NOMO-1 treated with dmso at 0.1 percent for 144 hours (cell line): Measurements from ENCODE around the gene BABAM2.
"Not testable (repeated sequence)": the region's sequence is repeated elsewhere in the genome, so short reads cannot be mapped to it uniquely, and the experiment has no call there.

ENCODE experiments used
- DNase-seq: peaks from one replicate; lab custom pipeline; 2025; ENCODE audit not compliant: unreplicated experiment; lab: John Stamatoyannopoulos, UW

BABAM2 gene

DNA sequence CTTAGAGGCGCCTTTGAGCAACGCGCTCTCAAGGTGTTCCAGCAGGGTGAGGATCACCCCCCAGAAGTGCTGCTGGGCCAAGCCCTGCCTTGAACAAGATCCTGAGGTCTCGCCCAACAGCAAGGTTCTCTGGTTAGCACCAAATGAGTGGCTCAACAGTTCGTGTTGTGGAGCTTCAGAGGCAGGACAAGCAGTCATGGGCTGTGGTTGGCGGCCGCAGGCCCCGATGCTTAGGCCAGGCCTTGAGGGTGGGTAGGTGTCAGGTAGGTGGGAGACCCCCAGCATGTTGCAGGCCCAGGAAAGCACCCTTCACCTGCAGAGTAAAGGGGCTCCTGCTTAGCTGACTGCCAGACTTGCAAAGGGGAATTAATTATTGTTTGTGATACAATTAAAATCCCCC is 431.9 kb downstream of the BABAM2 start:
- no peak for DNase-seq

DNA sequence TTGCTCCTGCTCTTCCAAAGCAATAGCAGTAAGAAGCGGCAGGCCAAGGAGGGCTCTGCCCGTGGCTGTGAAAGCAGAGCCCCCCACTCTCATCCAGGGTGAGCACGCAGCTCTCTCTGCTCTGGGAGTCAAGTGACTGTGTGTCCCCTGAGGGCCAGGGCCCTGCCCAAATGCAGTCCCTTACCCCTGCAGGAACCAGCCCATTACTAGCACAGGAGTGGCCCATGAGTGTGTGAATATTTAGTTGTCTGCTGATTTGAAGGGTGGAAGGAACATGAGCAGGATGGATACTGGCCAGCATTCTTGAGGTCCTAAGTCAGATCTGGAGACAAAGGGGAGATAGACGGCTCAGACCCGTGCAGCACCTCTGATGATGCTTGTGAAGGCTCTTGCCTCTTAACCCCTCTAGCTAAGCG is 432.5 kb downstream of the BABAM2 start:
- DNase-seq = no peak

DNA sequence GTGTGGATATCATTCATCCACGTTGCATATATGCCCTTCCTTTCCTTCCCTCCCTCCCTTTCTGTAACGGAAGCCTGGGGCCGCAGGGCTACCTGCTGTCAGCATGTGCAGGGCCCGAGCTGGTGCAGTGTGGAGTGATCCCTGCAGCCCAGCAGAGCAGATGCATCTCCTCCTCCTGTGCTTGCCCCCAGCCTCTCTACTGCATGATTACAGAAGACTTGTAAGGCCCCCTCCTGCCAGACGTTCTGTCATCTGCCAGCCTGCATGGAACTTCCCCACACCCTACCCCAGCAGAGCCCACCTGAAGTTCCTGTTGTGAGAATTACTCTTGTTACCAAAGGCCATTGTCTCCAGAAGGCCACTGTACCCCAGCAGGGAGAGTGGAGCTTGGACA is 434.6 kb downstream of the BABAM2 start:
- no peak for DNase-seq

DNA sequence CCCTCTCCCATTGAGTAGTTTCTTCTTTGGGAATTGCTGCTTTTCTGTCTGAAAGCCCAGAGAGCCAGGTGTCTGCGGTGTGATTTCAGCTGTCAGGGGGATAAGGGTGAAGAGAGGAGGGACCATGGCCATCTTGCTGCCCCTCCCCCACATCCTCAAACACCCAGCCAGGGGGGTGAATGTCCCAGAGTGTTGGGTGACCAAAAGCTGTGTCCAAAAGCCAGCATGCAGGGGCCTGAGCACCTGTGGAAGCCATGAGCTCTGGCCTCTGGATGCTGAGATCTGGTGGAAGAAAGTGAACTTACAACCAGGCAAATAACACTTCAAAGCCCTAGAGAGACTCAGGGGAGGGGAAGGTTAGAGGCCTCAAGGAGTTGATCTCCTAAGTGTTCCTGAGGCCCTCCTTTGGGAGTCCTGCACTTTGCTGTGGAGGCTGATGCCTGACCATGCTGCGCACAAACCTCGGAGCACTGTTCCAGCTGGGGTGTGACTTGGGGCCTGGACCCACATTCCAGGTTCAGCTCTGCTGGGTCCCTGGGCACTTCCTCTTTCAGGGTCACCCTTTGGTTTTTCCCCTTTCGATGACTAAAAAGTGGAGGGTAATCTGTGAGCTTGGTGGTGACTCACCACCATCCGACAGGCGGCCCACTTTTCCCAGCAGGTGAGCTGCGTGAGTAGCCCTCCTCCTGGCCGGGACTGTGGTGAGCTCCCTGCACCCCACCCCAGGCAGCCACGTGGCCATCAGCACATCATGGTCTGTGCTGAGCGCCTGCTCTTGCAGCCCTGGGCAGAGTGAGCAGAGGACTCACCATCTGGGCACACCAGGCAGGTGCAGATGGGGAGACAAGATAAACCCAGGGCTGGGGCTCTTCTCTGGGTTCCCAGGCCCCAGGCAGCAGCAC is 435.3 kb downstream of the BABAM2 start:
- peak; percentile 13 for DNase-seq

DNA sequence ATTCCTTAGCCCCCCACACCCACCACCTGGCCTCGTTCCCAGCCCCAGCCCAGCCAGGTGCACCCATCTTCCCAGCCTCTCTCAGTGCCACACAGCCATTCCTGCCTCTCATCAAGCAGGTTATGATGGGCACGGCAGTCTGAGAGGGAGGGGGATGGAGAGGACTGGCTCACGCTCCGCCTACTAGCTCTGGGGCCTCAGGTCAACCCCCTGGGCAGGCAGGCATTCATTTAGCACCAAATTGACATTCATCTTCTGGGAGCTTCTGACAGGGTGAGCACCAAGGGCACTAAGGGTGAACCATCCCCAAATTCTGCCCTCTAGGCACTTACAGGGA is 435.9 kb downstream of the BABAM2 start:
- DNase-seq = no peak

DNA sequence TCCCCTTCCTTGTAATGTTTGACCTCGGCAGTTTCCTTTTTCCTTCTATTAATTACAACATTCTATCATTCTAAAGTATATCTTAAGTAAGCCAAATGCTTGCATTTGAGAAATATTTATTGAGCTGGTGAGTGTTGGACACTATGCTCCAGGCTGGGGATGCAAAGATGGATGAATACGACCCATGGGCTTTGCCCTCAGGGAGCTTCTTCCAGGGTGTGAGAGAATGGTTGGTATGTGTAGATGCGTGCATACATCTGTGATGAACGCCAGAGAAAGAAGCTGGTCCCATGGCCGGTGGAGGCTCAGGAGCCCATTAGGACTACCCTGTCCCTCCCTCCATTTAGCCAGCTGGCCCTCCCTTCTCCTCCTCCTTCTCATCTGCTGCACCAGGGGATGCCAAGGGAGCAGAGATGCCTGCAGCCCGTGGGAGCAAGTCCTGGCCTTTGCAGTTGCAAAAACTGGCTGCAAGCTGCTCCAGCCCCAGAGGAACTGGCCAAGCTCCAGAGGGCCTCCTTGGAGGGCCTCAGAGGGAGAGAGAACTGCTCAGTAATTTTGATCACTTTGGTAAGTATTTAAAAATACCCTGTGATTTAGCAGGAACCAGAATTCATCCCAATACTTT is 436.5 kb downstream of the BABAM2 start:
- no peak for DNase-seq

DNA sequence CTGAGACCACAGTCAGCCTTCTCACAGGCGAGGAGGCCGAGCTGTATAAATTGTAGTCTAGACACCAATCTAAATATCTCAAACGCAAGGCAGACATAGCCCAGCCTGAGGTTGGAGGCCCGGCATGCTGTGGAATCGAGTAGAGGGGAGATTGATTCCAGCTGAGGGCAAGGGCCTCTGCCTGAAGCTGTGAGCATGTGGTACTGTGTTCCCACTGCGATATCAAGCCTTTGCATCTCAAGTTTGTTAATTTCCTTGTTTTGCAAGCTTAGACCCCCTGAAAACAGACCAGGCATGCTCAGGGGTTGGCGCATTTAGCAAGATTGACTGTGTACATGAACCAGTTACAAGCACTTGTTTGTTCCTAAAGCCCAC is 437.0 kb downstream of the BABAM2 start:
- DNase-seq = no peak

DNA sequence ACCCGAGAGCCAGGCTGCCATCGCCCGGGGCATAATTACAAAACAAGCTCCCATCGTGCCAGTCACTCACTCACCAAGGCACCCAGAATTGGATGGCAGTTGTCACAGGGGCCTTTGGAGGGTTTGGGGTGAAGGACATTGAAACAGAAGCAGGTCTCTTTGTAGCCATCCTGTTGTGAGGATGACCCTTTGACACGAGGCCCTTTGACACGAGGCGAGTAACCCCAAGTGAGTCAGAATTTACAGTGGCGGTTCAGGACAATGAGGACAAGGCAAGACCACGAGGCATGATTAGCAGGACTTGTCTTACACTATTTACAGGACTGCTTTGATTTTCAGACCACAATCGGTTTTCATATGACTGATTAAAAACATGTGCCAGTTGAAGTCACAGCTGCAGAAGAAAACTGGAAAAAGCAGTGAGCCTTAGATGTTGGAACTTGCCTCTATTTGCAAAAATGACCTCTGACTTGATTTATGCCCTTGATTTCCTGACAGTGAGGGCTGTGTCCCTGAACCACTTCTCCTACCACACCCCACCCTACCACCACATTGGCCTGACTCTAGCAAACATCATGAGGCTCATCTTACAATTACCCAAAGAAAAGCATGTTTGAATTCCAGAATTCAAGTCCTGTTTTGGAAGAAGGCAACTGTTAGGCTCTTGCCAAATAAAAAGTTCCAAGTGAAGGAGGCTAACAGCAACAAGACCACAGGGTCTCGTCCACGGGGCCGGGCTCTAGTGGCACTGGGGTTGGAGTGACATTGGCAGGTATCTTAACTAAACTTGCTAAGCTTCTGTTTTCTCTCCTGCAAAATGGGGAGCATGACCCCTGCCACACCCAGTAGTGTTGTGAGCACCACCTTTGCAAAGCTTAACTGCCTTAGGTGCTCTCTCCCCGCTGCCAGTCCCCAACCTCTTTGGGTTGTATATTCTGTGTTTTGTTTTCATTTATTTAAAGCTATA is 437.7 kb downstream of the BABAM2 start:
- no peak for DNase-seq

DNA sequence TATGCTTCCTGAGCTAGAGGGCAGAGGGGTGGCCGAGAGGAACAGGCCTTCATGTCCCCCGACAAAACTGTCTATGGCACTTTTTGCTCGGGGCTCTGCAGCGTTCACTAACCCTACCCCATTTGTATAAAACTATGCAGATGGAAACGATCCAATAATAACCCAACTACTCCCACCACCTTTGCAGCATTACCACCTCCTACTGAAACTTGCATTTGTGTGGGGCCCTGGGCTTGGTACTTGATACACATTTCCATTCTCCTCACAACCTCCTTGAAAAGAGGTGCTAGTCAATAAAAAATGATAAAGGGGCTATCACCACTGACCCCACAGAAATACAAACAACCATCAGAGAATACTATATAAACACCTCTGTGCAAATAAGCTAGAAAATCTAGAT is 438.7 kb downstream of the BABAM2 start:
- DNase-seq = no peak

DNA sequence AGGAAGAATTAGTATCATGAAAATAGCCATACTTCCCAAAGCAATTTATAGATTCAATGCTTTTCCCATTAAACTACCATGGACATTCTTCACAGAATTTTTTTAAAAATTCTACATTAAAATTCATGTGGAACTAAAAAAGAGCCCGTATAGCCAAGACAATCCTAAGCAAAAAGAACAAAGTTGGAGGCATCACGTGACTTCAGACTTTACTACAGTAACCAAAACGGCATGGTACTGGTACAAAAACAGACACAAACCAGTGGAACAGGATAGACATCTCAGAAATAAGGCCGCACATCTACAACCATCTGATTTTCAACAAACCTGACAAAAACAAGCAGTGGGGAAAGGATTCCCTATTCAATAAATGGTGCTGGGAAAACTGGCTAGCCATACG is 440.2 kb downstream of the BABAM2 start:
- DNase-seq = not testable (repeated sequence)

DNA sequence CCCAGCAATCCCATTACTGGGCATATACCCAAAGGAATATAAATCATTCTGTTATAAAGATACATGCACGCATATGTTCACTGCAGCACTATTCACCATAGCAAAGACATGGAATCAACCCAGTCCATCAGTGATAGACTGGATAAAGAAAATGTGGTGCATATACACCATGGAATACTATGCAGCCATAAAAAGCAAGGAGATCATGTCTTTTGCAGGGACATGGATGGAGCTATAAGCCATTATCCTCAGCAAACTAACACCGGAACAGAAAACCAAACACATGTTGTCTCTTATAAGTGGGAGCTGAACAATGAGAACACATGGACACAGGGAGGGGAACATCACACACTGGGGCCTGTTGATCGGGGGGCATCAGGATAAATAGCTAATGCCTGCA is 441.3 kb downstream of the BABAM2 start:
- DNase-seq = not testable (repeated sequence)

DNA sequence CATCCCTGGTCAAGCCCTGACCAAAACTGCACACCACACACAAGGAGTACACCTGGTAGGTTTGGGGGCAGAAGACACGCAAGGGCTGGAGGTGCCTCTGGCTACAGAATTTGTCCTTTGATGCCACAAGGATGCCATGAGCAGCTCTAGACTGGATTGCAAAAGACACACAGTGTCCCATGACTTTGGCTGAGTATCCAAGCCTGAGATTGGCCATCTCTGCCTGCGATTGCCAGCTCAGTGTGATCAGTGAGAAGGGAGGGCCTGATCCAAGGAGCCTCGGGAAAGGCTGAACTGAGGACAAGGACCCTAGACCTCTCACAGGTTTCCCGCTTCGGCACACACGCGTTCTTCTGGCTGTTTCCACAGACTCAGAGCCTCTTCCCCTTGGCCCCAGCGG is 442.2 kb downstream of the BABAM2 start:
- DNase-seq = no peak

DNA sequence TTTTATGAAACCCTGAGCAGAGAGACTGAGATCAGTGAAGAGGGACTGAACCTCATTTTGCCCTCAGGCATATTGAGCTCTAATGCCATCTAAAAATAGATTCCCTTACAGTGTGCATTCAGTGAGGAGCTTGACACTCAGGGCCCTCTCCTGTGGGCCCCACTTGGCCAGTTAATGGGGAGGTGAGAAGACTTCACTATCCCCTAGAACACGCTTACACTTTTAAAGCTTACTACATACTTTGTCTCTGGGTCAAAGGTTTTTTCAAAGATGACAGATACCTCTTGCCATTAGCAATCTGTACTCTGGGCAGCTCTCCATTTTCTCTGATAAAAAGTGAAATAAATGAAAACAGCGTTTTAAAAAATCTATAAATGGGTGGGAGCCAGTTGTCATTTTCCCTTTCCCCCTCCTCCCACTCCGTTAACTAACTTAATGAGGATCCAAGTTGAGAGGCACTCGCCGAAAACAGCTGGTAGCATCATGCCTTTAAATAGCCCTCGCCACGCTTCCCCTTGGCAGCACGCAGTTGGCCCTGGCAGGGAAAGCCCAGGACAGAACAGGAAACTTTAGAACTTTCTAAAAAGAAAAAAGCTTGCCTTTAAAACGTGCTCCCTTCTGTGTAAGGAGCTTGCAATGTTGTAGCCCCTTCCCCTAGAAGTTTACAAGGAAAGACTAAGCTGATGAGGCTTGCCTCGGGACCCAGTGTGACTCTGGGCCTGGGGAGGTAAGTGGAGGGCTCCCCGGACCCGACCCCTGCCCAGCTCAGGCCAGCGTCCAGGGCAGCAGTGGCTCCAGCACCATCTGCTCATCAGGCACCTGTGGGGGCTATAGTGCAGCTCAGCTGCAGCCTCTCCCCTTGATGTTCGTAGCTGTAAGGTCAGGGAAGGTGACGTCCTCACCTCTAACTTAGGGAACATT is 443.3 kb downstream of the BABAM2 start:
- no peak for DNase-seq

DNA sequence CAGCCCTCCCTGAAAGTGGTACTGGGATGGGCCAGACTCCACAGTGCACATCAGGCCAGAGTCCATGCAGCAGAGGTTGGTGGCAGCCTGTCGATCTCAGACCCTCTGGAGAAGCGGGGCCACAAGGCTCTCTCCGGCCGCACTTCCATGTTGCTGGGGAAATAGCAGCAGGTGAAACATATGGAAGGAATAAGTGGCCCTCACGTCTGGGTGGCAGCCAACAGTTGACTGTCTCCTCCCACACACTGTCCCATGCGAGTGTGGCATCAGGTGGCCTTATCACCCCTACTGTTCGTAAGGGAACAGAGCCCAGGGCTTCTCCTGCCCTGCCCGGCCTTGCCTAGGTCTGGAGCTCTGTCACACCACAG is 444.0 kb downstream of the BABAM2 start:
- DNase-seq = no peak

DNA sequence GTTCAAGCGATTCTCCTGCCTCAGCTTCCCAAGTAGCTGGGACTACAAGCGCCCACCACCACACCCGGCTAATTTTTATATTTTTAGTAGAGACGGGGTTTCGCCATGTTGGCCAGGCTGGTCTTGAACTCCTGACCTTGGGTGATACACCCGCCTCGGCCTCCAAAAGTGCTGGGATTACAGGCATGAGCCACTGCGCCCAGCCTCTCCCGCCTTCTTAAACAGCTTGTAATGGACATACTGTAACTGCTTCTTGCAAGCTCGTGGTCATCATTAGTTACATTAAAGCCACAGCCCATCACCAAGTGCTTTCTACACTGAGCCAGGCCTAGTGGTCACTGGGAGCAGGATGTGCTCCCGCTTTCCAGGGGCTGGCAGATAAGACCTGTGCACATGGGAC is 444.7 kb downstream of the BABAM2 start:
- not testable (repeated sequence) for DNase-seq

DNA sequence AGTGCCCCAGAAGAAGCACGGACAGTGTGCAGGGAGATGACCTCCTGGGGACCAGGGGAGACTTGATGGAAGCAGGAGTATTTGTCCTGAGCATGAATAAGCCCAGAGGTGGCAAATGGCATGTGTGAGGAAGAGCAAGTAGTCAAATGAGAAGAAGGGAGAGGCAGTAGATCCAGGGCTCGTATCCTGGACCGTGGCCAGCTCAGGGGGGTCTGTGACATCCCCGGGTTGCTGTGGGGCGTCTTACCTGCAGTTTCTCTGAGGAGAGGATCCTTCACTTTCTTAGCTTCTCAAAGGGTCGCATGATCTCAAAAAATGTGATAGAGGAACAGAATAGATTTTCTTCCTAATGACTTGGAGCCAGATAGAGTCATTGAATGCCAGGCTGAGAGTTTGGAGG is 445.1 kb downstream of the BABAM2 start:
- no peak for DNase-seq

DNA sequence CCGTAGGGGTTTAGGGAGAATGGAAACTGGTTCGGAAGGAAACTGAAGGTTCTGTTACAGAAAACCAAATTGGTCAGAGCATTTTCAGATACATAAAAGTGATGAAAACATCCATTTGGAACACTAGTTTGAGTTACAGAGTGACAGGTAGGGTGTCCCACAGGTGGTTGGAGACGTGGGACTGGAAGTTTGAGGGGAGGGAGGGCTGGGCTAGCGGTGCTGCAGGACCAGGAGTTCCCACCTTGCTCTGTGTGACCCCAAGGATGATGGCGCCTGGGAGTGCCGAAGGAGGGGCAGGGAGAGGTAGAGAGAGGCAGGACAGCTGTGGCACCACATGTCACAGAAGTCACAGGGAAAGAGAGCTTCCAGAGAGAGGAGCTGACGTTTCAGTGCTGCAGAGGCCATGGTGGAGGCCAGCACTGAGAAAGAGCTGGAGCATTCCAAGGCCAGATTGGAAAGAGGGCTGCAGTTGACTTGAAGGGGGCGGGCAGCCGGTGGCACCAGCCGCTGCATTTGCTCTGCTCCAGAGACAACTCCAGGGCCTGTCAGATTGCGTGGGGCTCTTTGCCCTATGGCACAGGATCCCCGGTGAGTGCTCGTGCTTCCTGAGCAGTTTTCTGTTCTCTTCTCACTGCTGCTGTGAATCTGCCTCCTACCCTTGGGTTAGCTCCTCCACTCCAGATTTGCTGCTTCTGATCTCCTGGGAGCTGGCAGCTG is 445.9 kb downstream of the BABAM2 start:
- no peak for DNase-seq

DNA sequence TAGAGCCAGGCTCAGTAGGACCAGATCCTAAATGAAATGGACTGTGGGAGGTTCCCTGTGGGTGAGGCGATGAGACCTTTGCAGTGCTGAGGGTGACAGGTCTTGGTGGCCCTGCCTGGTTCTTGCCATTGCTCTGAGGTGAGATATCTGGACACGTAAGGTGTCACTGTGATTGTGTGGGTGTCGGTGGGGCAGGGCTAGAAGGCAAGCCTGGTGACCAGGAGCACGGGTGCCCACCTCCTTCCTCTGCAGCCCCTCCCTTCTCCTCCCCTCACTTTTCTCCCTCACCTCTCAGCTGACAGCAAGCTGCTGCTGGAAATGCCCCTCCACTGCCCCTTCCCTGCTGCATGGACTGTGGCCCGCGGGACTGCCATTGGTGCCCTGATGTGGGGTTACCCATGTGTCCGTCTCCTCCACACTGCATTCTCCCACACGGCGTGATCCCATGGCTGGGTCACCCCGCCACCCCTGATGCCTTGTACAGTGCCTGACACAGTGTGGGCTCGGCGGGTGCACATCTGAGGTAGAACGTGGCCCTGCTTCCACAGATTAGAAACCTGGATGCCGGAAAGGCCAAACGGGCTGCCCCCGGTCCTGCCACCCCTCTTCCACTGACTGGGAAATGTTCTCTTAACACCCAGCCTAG is 446.6 kb downstream of the BABAM2 start:
- DNase-seq = no peak

DNA sequence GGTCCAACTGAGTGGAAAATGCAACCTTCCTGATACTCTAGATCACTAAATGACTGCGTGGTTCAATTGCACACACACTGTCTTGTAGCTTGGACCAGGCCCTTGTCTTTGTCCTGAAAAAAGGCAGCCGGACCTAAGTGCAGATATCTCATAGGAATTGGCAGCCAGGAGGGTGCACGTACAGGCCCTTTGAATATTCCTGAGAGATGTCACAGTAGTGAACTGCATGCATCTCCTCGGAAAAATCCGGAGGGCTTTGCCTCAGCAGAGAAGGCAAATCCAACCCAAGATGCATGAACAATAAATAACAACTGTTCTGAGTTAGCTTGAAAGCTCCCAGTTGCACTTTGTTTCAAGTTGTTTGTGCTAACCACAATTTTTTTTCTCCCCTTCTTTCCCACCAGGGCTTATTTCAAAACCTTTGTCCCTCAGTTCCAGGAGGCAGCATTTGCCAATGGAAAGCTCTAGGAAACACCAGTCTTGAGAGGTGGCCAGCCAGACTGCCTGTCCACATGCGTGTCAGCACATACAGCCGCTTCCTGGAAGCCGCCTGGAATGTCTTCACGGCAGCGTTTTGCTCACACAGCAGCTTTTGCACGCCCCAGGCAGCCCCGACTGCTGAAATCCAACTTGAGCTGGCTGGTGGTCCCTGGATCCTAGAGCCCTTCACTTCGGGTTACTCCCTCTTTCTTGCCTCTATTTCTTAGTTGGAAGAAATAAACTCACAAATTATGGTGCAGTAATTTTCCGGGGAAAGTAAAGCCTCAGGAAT is 447.7 kb downstream of the BABAM2 start:
- no peak for DNase-seq
